Cardiac muscle cell (in vitro differentiated cells and primary cell): ENCODE measurements around the gene RAB33B. TPM values are rescaled to one million over a fixed set of nuclear protein-coding genes. Genes with fewer than 3 reads are reported as not detected.
A peak's percentile ranks its signal among the peaks of the same experiment; 100 is the strongest.

Experiments used
- DNase-seq, 2 donors: peaks; one replicate each; pipeline versions ENCODE4 v3.0.0 to v3.0.0-alpha.2; 2010 to 2017; ENCODE audit warnings: low read depth in 1 of 2, low spot score in 1 of 2
- H3K27ac ChIP-seq: fragments of 200-600 bp; sonication (generic); 2 replicates; pipeline ENCODE4 v1.5.1; 2016
- H3K27me3 ChIP-seq: fragments of 200-600 bp; sonication (generic); 2 replicates; pipeline ENCODE4 v1.6.0; 2016; ENCODE audit warnings: control low read depth
- H3K36me3 ChIP-seq: fragments of 200-600 bp; sonication (generic); 2 replicates; pipeline ENCODE4 v1.5.1; 2016; ENCODE audit warnings: control low read depth
- H3K4me1 ChIP-seq: fragments of 200-600 bp; sonication (generic); 2 replicates; pipeline ENCODE4 v1.8.1; 2017; ENCODE audit warnings: low read depth, mild to moderate bottlenecking, mixed run types
- H3K4me3 ChIP-seq: fragments of 200-600 bp; sonication (generic); 2 replicates; pipeline ENCODE4 v1.5.1; 2016; ENCODE audit warnings: mild to moderate bottlenecking
- H3K9me3 ChIP-seq: fragments of 200-600 bp; sonication (generic); 2 replicates; pipeline ENCODE4 v1.5.1; 2017; ENCODE audit warnings: low read depth, mild to moderate bottlenecking, control low read depth
- CTCF ChIP-seq: IDR thresholded peaks from 2 replicates; pipeline ENCODE4 v1.5.1; 2012; ENCODE audit warnings: low read depth, mild to moderate bottlenecking, low read length
- polyA plus RNA-seq: library from polyadenylated mRNA; unstranded; fragments of >200 nt; fragmentation: Nextera tagmentation; extraction: Ambion mirVana; gene quantifications from 2 replicates; pipeline ENCODE4 v1.2.1, GENCODE V29; 2016
- total RNA-seq: library from RNA; depleted of rRNA; stranded (reverse); fragments of >200 nt; gene quantifications from 2 replicates; pipeline ENCODE4 v1.2.3, GENCODE V29; 2016

The RAB33B gene
- total and polyA plus RNA-seq, 2 experiments from 2014 or later, result 8.4 to 8.8 TPM

- Histone ChIP-seq H3K36me3 (no peaks in the 10 kb centered on the region), H3K27me3 (no peaks in the 10 kb centered on the region), H3K27ac (no peak overlapping the region), H3K9me3 (no peaks in the 10 kb centered on the region), H3K4me3 (no peak overlapping the region), H3K4me1 (peaks cover 8% of the 10 kb centered on the region)
- DNase-seq, result no peak
- TF ChIP-seq CTCF, result no peak
Observed at GRCh38 chr4:139450586-139450985, 3.3 kb upstream of the RAB33B start.

- peak overlapping the region; percentile 93 for H3K4me3 ChIP-seq
- H3K4me1 ChIP-seq, result peaks cover 14% of the 10 kb centered on the region
- TF ChIP-seq CTCF, result no peak
Observed at GRCh38 chr4:139451997-139452396, 1.9 kb upstream of the RAB33B start.

GRCh38 chr4:139453041-139453370 lies 915 bp upstream of the RAB33B start:
- Histone ChIP-seq H3K36me3 (no peaks in the 10 kb centered on the region), H3K27ac (peak overlapping the region; percentile 95), H3K4me1 (peaks cover 14% of the 10 kb centered on the region), H3K27me3 (no peaks in the 10 kb centered on the region), H3K4me3 (peak overlapping the region; percentile 93), H3K9me3 (no peaks in the 10 kb centered on the region)
- no peak for DNase-seq
- peak; percentile 33 for TF ChIP-seq CTCF

More at GRCh38 chr4:139451997-139452396, 1.9 kb upstream of the RAB33B start:
- Histone ChIP-seq H3K9me3 (no peaks in the 10 kb centered on the region), H3K27ac (peak overlapping the region; percentile 95), H3K36me3 (no peaks in the 10 kb centered on the region), H3K27me3 (no peaks in the 10 kb centered on the region)
- DNase-seq, result no peak

GRCh38 chr4:139453371-139454110 lies 380 bp upstream of the RAB33B start:
- peak overlapping the region; percentile 93 for H3K4me3 ChIP-seq
- no peak for TF ChIP-seq CTCF

GRCh38 chr4:139455126-139455538 lies 1.2 kb downstream of the RAB33B start:
- H3K9me3 ChIP-seq, result no peaks in the 10 kb centered on the region
- H3K36me3 ChIP-seq, result no peaks in the 10 kb centered on the region
- H3K27ac ChIP-seq, result no peak overlapping the region
- TF ChIP-seq CTCF, result no peak
- peak overlapping the region; percentile 93 for H3K4me3 ChIP-seq
- no peak for DNase-seq
- peaks cover 14% of the 10 kb centered on the region for H3K4me1 ChIP-seq
- no peaks in the 10 kb centered on the region for H3K27me3 ChIP-seq

More at GRCh38 chr4:139453371-139454110, 380 bp upstream of the RAB33B start:
- Histone ChIP-seq H3K9me3 (no peaks in the 10 kb centered on the region), H3K27ac (peak overlapping the region; percentile 95), H3K4me1 (peaks cover 14% of the 10 kb centered on the region), H3K36me3 (no peaks in the 10 kb centered on the region), H3K27me3 (no peaks in the 10 kb centered on the region)
- peak; percentile 97 to 99 for DNase-seq
